Hepatocyte (in vitro differentiated cells): ENCODE data around the gene SOCS2. TPM values are rescaled to one million over a fixed set of nuclear protein-coding genes. Genes with fewer than 3 reads are reported as not detected.

Experiments used
- DNase-seq: peaks from one replicate; pipeline ENCODE4 v3.0.0-alpha.2; 2016; ENCODE audit warnings: low spot score
- H2AFZ ChIP-seq: fragments of 200-600 bp; sonication (generic); 2 replicates; pipeline ENCODE4 v1.6.0; 2016; ENCODE audit warnings: antibody characterized with exemption, mild to moderate bottlenecking
- H3K27ac ChIP-seq: fragments of 200-600 bp; sonication (generic); 2 replicates; pipeline ENCODE4 v1.5.1; 2016; ENCODE audit warnings: mild to moderate bottlenecking
- H3K27me3 ChIP-seq: fragments of 200-600 bp; sonication (generic); 2 replicates; pipeline ENCODE4 v1.6.1; 2016
- H3K36me3 ChIP-seq: fragments of 200-600 bp; sonication (generic); replicated peaks from 2 replicates; pipeline ENCODE4 v1.5.1; 2016; ENCODE audit warnings: low read depth; ENCODE audit not compliant: insufficient read depth
- H3K4me1 ChIP-seq: fragments of 200-600 bp; sonication (generic); 2 replicates; pipeline ENCODE4 v1.5.1; 2016; ENCODE audit warnings: mild to moderate bottlenecking, moderate library complexity; ENCODE audit not compliant: insufficient read depth
- H3K4me2 ChIP-seq: fragments of 200-600 bp; sonication (generic); 2 replicates; pipeline ENCODE4 v1.6.0; 2016
- H3K4me3 ChIP-seq: fragments of 200-600 bp; sonication (generic); 2 replicates; pipeline ENCODE4 v1.5.1; 2016; ENCODE audit warnings: mild to moderate bottlenecking
- H3K79me2 ChIP-seq: fragments of 200-600 bp; sonication (generic); 2 replicates; pipeline ENCODE4 v1.6.0; 2017; ENCODE audit warnings: mild to moderate bottlenecking
- H3K9me2 ChIP-seq: fragments of 200-600 bp; sonication (generic); replicated peaks from 2 replicates; pipeline ENCODE4 v1.6.0; 2017; ENCODE audit warnings: mild to moderate bottlenecking; ENCODE audit not compliant: insufficient read depth
- H3K9me3 ChIP-seq: fragments of 200-600 bp; sonication (generic); 2 replicates; pipeline ENCODE4 v1.5.1; 2016; ENCODE audit warnings: low read depth, mild to moderate bottlenecking
- H4K20me1 ChIP-seq: fragments of 200-600 bp; sonication (generic); 2 replicates; pipeline ENCODE4 v1.6.0; 2016; ENCODE audit warnings: mild to moderate bottlenecking; ENCODE audit not compliant: insufficient read depth, poor library complexity, severe bottlenecking
- CTCF ChIP-seq: fragments of 200-600 bp; sonication (generic); IDR thresholded peaks from 2 replicates; pipeline ENCODE4 v1.5.1; 2016; ENCODE audit warnings: antibody characterized with exemption, mild to moderate bottlenecking; ENCODE audit not compliant: poor library complexity
- EZH2 ChIP-seq: fragments of 200-600 bp; sonication (generic); IDR thresholded peaks from 2 replicates; pipeline ENCODE4 v1.6.1; 2016; ENCODE audit warnings: antibody characterized with exemption, mild to moderate bottlenecking, borderline replicate concordance
- EZH2phosphoT487 ChIP-seq: fragments of 200-600 bp; sonication (generic); IDR thresholded peaks from one replicate; pipeline ENCODE4 v1.6.1; 2018; ENCODE audit warnings: antibody characterized with exemption, mild to moderate bottlenecking, low read depth, moderate library complexity; ENCODE audit not compliant: unreplicated experiment, severe bottlenecking
- WGBS: methylation state at CpG from one replicate; pipeline ENCODE4 v1.1.6; 2016; ENCODE audit warnings: low lambda C conversion rate; ENCODE audit errors: missing lambda C conversion rate; 5-methylcytosine and 5-hydroxymethylcytosine counted together
- polyA plus RNA-seq: library from polyadenylated mRNA; unstranded; fragments of >200 nt; fragmentation: Nextera tagmentation; extraction: Ambion mirVana; gene quantifications from 2 replicates; pipeline ENCODE4 v1.2.1, GENCODE V29; 2016
- total RNA-seq: library from RNA; depleted of rRNA; stranded (reverse); fragments of >200 nt; gene quantifications from 2 replicates; pipeline ENCODE4 v1.2.3, GENCODE V29; 2014

Gene SOCS2
- total and polyA plus RNA-seq, 2 experiments from 2014 or later, result 30.9 to 33.4 TPM

- Histone ChIP-seq H3K79me2 (peaks cover 5% of the 10 kb centered on the region), H3K4me2 (no peak overlapping the region), H3K9me3 (no peaks in the 10 kb centered on the region), H3K27me3 (peaks cover 8% of the 10 kb centered on the region), H3K27ac (no peak overlapping the region), H2AFZ (no peak overlapping the region), H3K4me1 (peaks cover 6% of the 10 kb centered on the region), H3K36me3 (no peaks in the 10 kb centered on the region), H3K9me2 (no peaks in the 10 kb centered on the region), H4K20me1 (no peaks in the 10 kb centered on the region), H3K4me3 (no peak overlapping the region)
- DNase-seq, result no peak
- 82% methylated on average over 3 of the region's 3 CpGs for WGBS
- no peak for TF ChIP-seq EZH2phosphoT487
- no peak for TF ChIP-seq EZH2
- TF ChIP-seq CTCF, result no peak
Observed at GRCh38 chr12:93568091-93568490, 4.4 kb upstream of the SOCS2 start.

- H3K4me3 ChIP-seq, result no peak overlapping the region
- H3K27ac ChIP-seq, result no peak overlapping the region
- 18% methylated on average over 6 of the region's 6 CpGs for WGBS
- H3K79me2 ChIP-seq, result peaks cover 8% of the 10 kb centered on the region
- H3K27me3 ChIP-seq, result peaks cover 14% of the 10 kb centered on the region
- H2AFZ ChIP-seq, result no peak overlapping the region
- no peaks in the 10 kb centered on the region for H4K20me1 ChIP-seq
- H3K4me2 ChIP-seq, result peak overlapping the region; percentile 100
- no peaks in the 10 kb centered on the region for H3K36me3 ChIP-seq
- TF ChIP-seq EZH2 (no peak), CTCF (no peak), EZH2phosphoT487 (no peak)
- DNase-seq, result no peak
- no peaks in the 10 kb centered on the region for H3K9me3 ChIP-seq
- H3K4me1 ChIP-seq, result peaks cover 12% of the 10 kb centered on the region
- H3K9me2 ChIP-seq, result no peaks in the 10 kb centered on the region
Observed at GRCh38 chr12:93569301-93569655, 3.2 kb upstream of the SOCS2 start.

- H3K27me3 ChIP-seq, result peaks cover 14% of the 10 kb centered on the region
- no peaks in the 10 kb centered on the region for H3K9me3 ChIP-seq
- H3K4me1 ChIP-seq, result peaks cover 12% of the 10 kb centered on the region
- H3K27ac ChIP-seq, result peak overlapping the region; percentile 86
- peak overlapping the region; percentile 97 for H3K4me3 ChIP-seq
- WGBS, result 2% methylated on average over 39 of the region's 60 CpGs
- no peak for TF ChIP-seq EZH2phosphoT487
- peak; percentile 90 for TF ChIP-seq CTCF
- H3K79me2 ChIP-seq, result peaks cover 14% of the 10 kb centered on the region
- peak overlapping the region; percentile 63 for H2AFZ ChIP-seq
- peak; percentile 93 for DNase-seq
- H4K20me1 ChIP-seq, result no peaks in the 10 kb centered on the region
- peak overlapping the region; percentile 100 for H3K4me2 ChIP-seq
- no peaks in the 10 kb centered on the region for H3K36me3 ChIP-seq
- no peaks in the 10 kb centered on the region for H3K9me2 ChIP-seq
Observed at GRCh38 chr12:93569656-93570551, 2.6 kb upstream of the SOCS2 start.
